Measurements from ENCODE around the gene CASKIN1.

DNA sequence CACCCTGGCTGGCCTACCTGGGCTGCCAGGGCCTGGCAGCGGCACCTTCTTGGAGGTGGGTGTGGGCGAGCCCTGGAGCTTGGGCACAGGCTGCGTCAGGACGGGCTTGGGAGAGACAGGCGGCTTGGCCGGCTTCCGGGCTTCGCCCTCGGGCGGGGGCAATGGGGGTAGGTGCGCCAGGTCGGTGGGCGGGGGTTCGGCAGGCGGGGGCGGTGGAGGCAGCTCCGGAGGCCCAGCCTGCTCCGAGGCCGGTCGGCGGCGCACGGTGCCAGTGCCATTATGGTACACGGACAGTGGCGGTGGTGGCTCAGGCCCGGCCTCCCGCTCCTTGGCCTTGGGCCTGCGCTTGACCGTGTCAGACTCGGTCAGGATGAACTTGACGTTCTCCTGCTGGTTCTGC is 16.8 kb downstream of the CASKIN1 start:
- TF ChIP-seq, protein P1, sequence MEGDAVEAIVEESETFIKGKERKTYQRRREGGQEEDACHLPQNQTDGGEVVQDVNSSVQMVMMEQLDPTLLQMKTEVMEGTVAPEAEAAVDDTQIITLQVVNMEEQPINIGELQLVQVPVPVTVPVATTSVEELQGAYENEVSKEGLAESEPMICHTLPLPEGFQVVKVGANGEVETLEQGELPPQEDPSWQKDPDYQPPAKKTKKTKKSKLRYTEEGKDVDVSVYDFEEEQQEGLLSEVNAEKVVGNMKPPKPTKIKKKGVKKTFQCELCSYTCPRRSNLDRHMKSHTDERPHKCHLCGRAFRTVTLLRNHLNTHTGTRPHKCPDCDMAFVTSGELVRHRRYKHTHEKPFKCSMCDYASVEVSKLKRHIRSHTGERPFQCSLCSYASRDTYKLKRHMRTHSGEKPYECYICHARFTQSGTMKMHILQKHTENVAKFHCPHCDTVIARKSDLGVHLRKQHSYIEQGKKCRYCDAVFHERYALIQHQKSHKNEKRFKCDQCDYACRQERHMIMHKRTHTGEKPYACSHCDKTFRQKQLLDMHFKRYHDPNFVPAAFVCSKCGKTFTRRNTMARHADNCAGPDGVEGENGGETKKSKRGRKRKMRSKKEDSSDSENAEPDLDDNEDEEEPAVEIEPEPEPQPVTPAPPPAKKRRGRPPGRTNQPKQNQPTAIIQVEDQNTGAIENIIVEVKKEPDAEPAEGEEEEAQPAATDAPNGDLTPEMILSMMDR (IDR thresholded peaks at IDR 0.05; ENCODE audit: control extremely low read depth in 1 of 3, insufficient read depth in 1 of 3, low read depth in 1 of 3, low read length in 3 of 3), result no peak
- TF ChIP-seq POLR2A (IDR thresholded peaks at IDR 0.05; ENCODE audit: control extremely low read depth in 1 of 2, low read depth in 2 of 2, low read length in 2 of 2), result no peak
- TF ChIP-seq KDM5A (IDR thresholded peaks at IDR 0.05; ENCODE audit: low read length), result no peak
- TF ChIP-seq CBX5 (IDR thresholded peaks at IDR 0.05; ENCODE audit: low read depth, low read length), result no peak
- no peak for TF ChIP-seq EZH2 (IDR thresholded peaks at IDR 0.05; ENCODE audit: low read depth, low read length, severe bottlenecking)
- no peak for TF ChIP-seq RAD21 (IDR thresholded peaks at IDR 0.05 in 1 of 2, conservative IDR thresholded peaks at IDR 0.05 in 1 of 2; ENCODE audit: low read depth in 2 of 2, low read length in 2 of 2)
- TF ChIP-seq RBBP5 (IDR thresholded peaks at IDR 0.05; ENCODE audit: borderline replicate concordance, low read depth, low read length), result no peak
- no peak for TF ChIP-seq GTF2F1 (IDR thresholded peaks at IDR 0.05; ENCODE audit: borderline replicate concordance, low read depth, low read length)
- TF ChIP-seq HDAC6 (IDR thresholded peaks at IDR 0.05; ENCODE audit: low read depth, low read length), result no peak
- no peak for TF ChIP-seq TBP (IDR thresholded peaks at IDR 0.05; ENCODE audit: low read depth, low read length)
- TF ChIP-seq, protein P2, sequence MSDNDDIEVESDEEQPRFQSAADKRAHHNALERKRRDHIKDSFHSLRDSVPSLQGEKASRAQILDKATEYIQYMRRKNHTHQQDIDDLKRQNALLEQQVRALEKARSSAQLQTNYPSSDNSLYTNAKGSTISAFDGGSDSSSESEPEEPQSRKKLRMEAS (IDR thresholded peaks at IDR 0.05), result no peak

All from H1 (cell line).